DND-41 (cell line): ENCODE data around the gene NDOR1.

Source experiments
- CTCF ChIP-seq: IDR thresholded peaks from 2 replicates; pipeline ENCODE4 v1.5.1; 2012; ENCODE audit warnings: borderline replicate concordance, low read length, moderate library complexity, mild to moderate bottlenecking; ENCODE audit not compliant: poor library complexity, severe bottlenecking; ENCODE audit errors: extremely low read depth
- EZH2 ChIP-seq: IDR thresholded peaks from 3 replicates; pipeline ENCODE4 v1.6.1; 2012; ENCODE audit warnings: borderline replicate concordance, low read depth, mild to moderate bottlenecking, moderate library complexity, low read length, inconsistent platforms; ENCODE audit not compliant: severe bottlenecking

GRCh38 chr9:137229903-137230704, 24.6 kb downstream of the NDOR1 start:
- TF ChIP-seq CTCF, result no peak
- no peak for TF ChIP-seq EZH2
